Natural killer cell (primary cell): ENCODE data around the gene GNAI1. TPM values are rescaled to one million over a fixed set of nuclear protein-coding genes. Genes with fewer than 3 reads are reported as not detected.

ENCODE experiments used
- ATAC-seq, 3 donors: fragments of 150-1000 bp in 2 of 3; fragments of 200-7000 bp in 1 of 3; cut with Tn5 transposase; 1 replicate in 1 of 3; 2 replicates in 2 of 3; pipeline ENCODE4 v1.10.0; 2021; ENCODE audit warnings: mild to moderate bottlenecking in 2 of 3, moderate library complexity in 2 of 3
- DNase-seq, 2 donors: peaks; one replicate each; pipeline versions ENCODE4 v3.0.0 to v3.0.0-alpha.2; 2013 to 2021; ENCODE audit warnings: mixed read lengths in 1 of 2
- H3K27ac ChIP-seq: one replicate; pipeline ENCODE4 v1.5.1; 2013; ENCODE audit warnings: mild to moderate bottlenecking, low read length
- H3K27me3 ChIP-seq: one replicate; pipeline ENCODE4 v1.6.1; 2013; ENCODE audit warnings: low read length; ENCODE audit not compliant: control insufficient read depth, insufficient read depth
- H3K36me3 ChIP-seq: one replicate; pipeline ENCODE4 v1.6.1; 2013; ENCODE audit warnings: low read length; ENCODE audit not compliant: control insufficient read depth, insufficient read depth
- H3K4me1 ChIP-seq: one replicate; pipeline ENCODE4 v1.6.1; 2013; ENCODE audit warnings: low read length; ENCODE audit not compliant: control insufficient read depth, insufficient read depth
- H3K4me3 ChIP-seq: one replicate; pipeline ENCODE4 v1.5.1; 2013; ENCODE audit warnings: low read length
- H3K9me3 ChIP-seq: one replicate; pipeline ENCODE4 v1.6.1; 2013; ENCODE audit warnings: low read length; ENCODE audit not compliant: control insufficient read depth, insufficient read depth
- H3K27ac Mint-ChIP-seq, 2 donors: one replicate each; pipeline ENCODE4 v1.8.0; 2022; ENCODE audit warnings: mild to moderate bottlenecking in 2 of 2, mixed read lengths in 2 of 2, moderate library complexity in 1 of 2
- H3K27me3 Mint-ChIP-seq, 2 donors: one replicate each; pipeline ENCODE4 v1.8.0; 2022; ENCODE audit warnings: low read depth in 2 of 2, mixed read lengths in 2 of 2
- H3K36me3 Mint-ChIP-seq: one replicate; pipeline ENCODE4 v1.8.0; 2022; ENCODE audit warnings: mixed read lengths
- H3K4me1 Mint-ChIP-seq, 2 donors: one replicate each; pipeline ENCODE4 v1.8.0; 2022; ENCODE audit warnings: mixed read lengths in 2 of 2
- H3K4me3 Mint-ChIP-seq: one replicate; pipeline ENCODE4 v1.8.0; 2022; ENCODE audit warnings: mild to moderate bottlenecking, moderate library complexity, mixed read lengths
- H3K9me3 Mint-ChIP-seq, 2 donors: one replicate each; pipeline ENCODE4 v1.8.0; 2022; ENCODE audit warnings: mixed read lengths in 2 of 2
- WGBS: methylation state at CpG from one replicate; pipeline ENCODE4 v1.1.7; 2013; ENCODE audit warnings: missing lambda C conversion rate; ENCODE audit not compliant: insufficient coverage; 5-methylcytosine and 5-hydroxymethylcytosine counted together
- intact Hi-C: fragments of 100-400 bp; cut with micrococcal nuclease; formaldehyde crosslinking; loops from one replicate; pipeline ENCODE4 v1.14.2; 2022
- total RNA-seq, 4 donors: library from RNA; stranded (reverse); fragments of 120-200 nt in 1 of 4; gene quantifications; one replicate each; pipeline versions ENCODE4 v1.2.3 to v1.2.4, GENCODE V29; 2013 to 2022
- TF ChIP-seq, protein P1 (sequence below): fragments of 200-600 bp; IDR thresholded peaks from one replicate; pipeline ENCODE4 v1.8.0; 2022; ENCODE audit warnings: antibody characterized with exemption

The GNAI1 gene
- total RNA-seq, 3 donors from 2014 or later (not counting 1 experiment from before 2014, with no cell fraction given): 0.59 to 1.1 (median 0.68) TPM

DNA sequence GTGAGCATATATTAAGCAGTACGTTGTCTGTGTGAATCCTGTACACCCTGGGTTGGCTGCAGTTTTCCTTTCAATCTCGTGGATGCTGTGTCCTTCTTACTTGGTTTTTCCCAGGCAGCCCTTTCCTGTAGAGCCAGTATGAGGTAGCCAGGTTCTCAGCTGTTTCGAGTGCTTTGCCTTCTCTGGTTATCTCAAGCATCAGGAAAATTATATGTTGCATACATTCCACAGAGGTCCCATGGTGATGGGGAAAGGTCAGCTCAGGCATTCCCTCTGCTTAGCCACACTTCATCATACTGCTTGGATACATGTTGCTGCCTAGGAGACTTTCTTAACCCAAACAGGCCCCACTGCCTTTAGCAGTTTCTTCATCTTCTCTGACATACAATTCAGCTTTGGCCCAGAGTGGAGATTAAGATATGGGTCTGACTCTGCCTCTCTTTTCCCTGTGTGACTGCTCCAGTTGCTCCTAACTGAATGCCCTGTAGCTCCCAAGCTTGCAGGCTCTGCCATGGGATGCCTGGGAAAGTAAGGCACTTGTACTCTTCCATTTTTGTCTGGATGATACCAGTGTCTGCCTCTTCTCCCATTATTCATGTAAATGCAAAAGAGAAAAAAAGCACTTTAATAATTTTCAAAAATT lies 11.3 kb downstream of the GNAI1 start:
- Mint-ChIP-seq H3K27ac (no peak overlapping the region), H3K9me3 (peaks cover 0 to 2% of the 10 kb centered on the region in 2 donors), H3K27me3 (peaks cover 0 to 3% of the 10 kb centered on the region in 2 donors), H3K4me3 (no peak overlapping the region), H3K4me1 (peaks cover 0 to under 1% of the 10 kb centered on the region in 2 donors), H3K36me3 (peaks cover 7% of the 10 kb centered on the region)
- 79% methylated on average over 3 of the region's 3 CpGs for WGBS
- Histone ChIP-seq H3K27me3 (peaks cover 2% of the 10 kb centered on the region), H3K4me1 (no peaks in the 10 kb centered on the region), H3K27ac (no peak overlapping the region), H3K9me3 (no peaks in the 10 kb centered on the region), H3K4me3 (no peak overlapping the region), H3K36me3 (no peaks in the 10 kb centered on the region)
- intact Hi-C loops: no loop called here
- no peak for ATAC-seq
- no peak for DNase-seq
- TF ChIP-seq, protein P1, sequence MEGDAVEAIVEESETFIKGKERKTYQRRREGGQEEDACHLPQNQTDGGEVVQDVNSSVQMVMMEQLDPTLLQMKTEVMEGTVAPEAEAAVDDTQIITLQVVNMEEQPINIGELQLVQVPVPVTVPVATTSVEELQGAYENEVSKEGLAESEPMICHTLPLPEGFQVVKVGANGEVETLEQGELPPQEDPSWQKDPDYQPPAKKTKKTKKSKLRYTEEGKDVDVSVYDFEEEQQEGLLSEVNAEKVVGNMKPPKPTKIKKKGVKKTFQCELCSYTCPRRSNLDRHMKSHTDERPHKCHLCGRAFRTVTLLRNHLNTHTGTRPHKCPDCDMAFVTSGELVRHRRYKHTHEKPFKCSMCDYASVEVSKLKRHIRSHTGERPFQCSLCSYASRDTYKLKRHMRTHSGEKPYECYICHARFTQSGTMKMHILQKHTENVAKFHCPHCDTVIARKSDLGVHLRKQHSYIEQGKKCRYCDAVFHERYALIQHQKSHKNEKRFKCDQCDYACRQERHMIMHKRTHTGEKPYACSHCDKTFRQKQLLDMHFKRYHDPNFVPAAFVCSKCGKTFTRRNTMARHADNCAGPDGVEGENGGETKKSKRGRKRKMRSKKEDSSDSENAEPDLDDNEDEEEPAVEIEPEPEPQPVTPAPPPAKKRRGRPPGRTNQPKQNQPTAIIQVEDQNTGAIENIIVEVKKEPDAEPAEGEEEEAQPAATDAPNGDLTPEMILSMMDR: no peak

DNA sequence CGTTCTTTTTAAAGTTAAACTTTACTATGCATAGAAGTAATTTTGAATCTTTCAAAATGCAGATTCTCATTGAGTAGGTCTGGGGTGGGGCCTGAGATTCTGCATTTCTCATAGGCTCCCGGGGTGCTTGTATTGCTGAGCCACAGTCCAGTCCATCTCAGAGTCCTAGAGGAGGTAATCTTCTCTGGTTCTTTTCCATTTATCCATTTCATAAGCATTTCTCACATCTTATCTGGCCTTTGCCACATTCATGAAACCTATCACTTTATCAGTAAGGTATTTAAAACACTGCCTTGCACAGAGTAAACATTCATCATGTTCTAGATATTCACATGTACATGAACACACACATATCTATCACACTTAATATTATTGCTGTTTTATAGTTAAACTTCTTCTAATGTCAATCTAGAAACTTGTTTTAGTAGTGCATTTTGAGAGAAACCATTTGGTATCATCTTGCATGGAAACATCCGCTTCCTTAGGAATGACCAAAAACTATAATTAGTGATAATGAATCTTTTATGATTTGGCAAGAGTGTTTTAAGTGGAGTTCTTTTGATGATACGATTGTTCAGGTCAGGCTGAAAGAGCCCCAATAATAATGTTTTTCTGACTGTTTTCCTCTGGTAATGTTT lies 12.0 kb downstream of the GNAI1 start:
- Mint-ChIP-seq H3K27me3 (no peaks in the 10 kb centered on the region), H3K36me3 (no peaks in the 10 kb centered on the region), H3K4me3 (no peak overlapping the region), H3K4me1 (peaks cover 0 to 8% of the 10 kb centered on the region in 2 donors), H3K9me3 (peaks cover 0 to 4% of the 10 kb centered on the region in 2 donors), H3K27ac (no peak overlapping the region)
- ATAC-seq: no peak
- TF ChIP-seq, protein P1: no peak
- DNase-seq: no peak
- H3K27me3 ChIP-seq: peaks cover 2% of the 10 kb centered on the region
- no peaks in the 10 kb centered on the region for H3K9me3 ChIP-seq
- 91% methylated on average over 3 of the region's 4 CpGs for WGBS
- no peak overlapping the region for H3K4me3 ChIP-seq
- H3K4me1 ChIP-seq: no peaks in the 10 kb centered on the region
- intact Hi-C loops: no loop called here
- no peak overlapping the region for H3K27ac ChIP-seq
- H3K36me3 ChIP-seq: no peaks in the 10 kb centered on the region

DNA sequence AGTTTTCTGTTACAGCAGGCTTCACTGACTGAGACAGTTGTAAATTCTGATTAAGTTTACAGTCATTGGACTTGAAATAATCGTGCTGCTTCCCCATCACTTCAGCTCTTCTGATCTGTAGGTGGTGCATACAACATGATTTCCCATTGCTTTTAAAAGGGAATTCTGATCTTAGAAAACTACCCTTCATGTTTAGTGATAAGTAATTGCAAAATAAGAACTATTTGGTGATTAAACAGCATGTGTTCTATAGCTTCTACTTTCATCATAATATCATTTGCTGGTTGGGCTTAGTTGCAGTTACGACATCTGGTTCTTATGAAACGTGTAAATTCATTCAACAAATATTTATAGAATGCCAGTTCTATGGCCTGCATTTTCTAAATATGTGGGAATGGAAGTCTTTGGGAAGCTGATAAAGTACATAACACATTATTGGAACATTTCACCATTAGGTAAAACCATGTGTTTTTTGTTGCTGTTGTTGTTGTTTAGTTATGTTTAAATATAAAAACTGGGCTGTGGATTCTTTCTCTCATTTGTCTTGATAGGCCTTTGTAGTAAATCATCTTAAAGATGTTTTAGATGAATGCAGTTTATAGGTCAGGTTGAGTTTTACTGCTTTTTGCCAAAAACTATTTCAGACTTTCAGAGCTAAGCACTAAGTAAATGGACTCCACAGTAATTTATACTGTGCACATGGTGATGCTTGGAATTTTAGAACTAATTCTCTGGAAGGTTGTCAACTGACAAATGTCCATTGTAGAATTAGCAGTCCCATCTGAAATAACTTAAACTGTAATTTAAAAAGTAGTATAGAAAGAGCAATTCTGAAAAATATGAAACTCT lies 13.1 kb downstream of the GNAI1 start:
- no peak for ATAC-seq

More for the DNA sequence above, 13.1 kb downstream of the GNAI1 start:
- H3K9me3 Mint-ChIP-seq: peaks cover 0 to 4% of the 10 kb centered on the region in 2 donors
- intact Hi-C loops: no loop called here
- H3K27ac Mint-ChIP-seq: no peak overlapping the region
- Histone ChIP-seq H3K9me3 (no peaks in the 10 kb centered on the region), H3K4me3 (no peak overlapping the region), H3K27ac (no peak overlapping the region), H3K36me3 (no peaks in the 10 kb centered on the region), H3K4me1 (no peaks in the 10 kb centered on the region), H3K27me3 (peaks cover 1% of the 10 kb centered on the region)
- H3K36me3 Mint-ChIP-seq: no peaks in the 10 kb centered on the region
- no peak for DNase-seq
- WGBS: 73% methylated on average over 1 of the region's 3 CpGs
- H3K27me3 Mint-ChIP-seq: no peaks in the 10 kb centered on the region
- TF ChIP-seq, protein P1: no peak
- H3K4me1 Mint-ChIP-seq: peaks cover 0 to 8% of the 10 kb centered on the region in 2 donors
- H3K4me3 Mint-ChIP-seq: no peak overlapping the region
